H9 (cell line): ENCODE data around the gene BPIFB1. TPM values are rescaled to one million over a fixed set of nuclear protein-coding genes. Genes with fewer than 3 reads are reported as not detected.

Experiments used
- DNase-seq: peaks from one replicate; pipeline ENCODE4 v3.0.0-alpha.2; 2017
- H2AFZ ChIP-seq: one replicate; pipeline ENCODE4 v1.6.1; 2013; ENCODE audit warnings: mild to moderate bottlenecking, low read length, control low read depth, moderate library complexity
- H2AK5ac ChIP-seq: 2 replicates; pipeline ENCODE4 v1.6.1; 2013; ENCODE audit warnings: low read length, control low read depth, mixed read lengths; ENCODE audit not compliant: insufficient read length
- H2BK120ac ChIP-seq: one replicate; pipeline ENCODE4 v1.6.1; 2013; ENCODE audit warnings: low read depth, mild to moderate bottlenecking, low read length, control low read depth, inconsistent platforms; ENCODE audit not compliant: poor library complexity, severe bottlenecking
- H2BK12ac ChIP-seq: 2 replicates; pipeline ENCODE4 v1.6.1; 2013; ENCODE audit warnings: low read length, control low read depth, mixed read lengths, low read depth; ENCODE audit not compliant: insufficient read length
- H2BK15ac ChIP-seq: 2 replicates; pipeline ENCODE4 v1.6.1; 2013; ENCODE audit warnings: low read depth, low read length, control low read depth
- H2BK20ac ChIP-seq: one replicate; pipeline ENCODE4 v1.6.1; 2013; ENCODE audit warnings: low read depth, mild to moderate bottlenecking, low read length, control low read depth, inconsistent platforms; ENCODE audit not compliant: poor library complexity, severe bottlenecking
- H2BK5ac ChIP-seq: 2 replicates; pipeline ENCODE4 v1.6.1; 2013; ENCODE audit warnings: low read length, control low read depth, mixed read lengths; ENCODE audit not compliant: insufficient read length
- H3K14ac ChIP-seq: 2 replicates; pipeline ENCODE4 v1.6.1; 2013; ENCODE audit warnings: low read length, control low read depth; ENCODE audit not compliant: insufficient read depth
- H3K18ac ChIP-seq: 2 replicates; pipeline ENCODE4 v1.6.1; 2013; ENCODE audit warnings: low read depth, mild to moderate bottlenecking, mixed read lengths, low read length, control low read depth; ENCODE audit not compliant: insufficient read length
- H3K23ac ChIP-seq: 2 replicates; pipeline ENCODE4 v1.6.1; 2013; ENCODE audit warnings: low read length, control low read depth, mixed read lengths, low read depth; ENCODE audit not compliant: insufficient read length
- H3K23me2 ChIP-seq: 2 replicates; pipeline ENCODE4 v1.6.1; 2013; ENCODE audit warnings: low read depth, mild to moderate bottlenecking, mixed read lengths, low read length, control low read depth; ENCODE audit not compliant: insufficient read length, poor library complexity, severe bottlenecking
- H3K27ac ChIP-seq: 2 replicates; pipeline ENCODE4 v1.5.1; 2013; ENCODE audit warnings: low read length, control low read depth, mixed read lengths, low read depth; ENCODE audit not compliant: insufficient read length
- H3K27me3 ChIP-seq: 2 replicates; pipeline ENCODE4 v1.6.1; 2013; ENCODE audit warnings: low read length, control low read depth, inconsistent platforms; ENCODE audit not compliant: insufficient read depth
- H3K4ac ChIP-seq: 2 replicates; pipeline ENCODE4 v1.6.1; 2013; ENCODE audit warnings: low read depth, mild to moderate bottlenecking, control low read depth, inconsistent platforms, low read length, moderate library complexity
- H3K4me1 ChIP-seq: 2 replicates; pipeline ENCODE4 v1.6.1; 2013; ENCODE audit warnings: low read length, control low read depth, inconsistent platforms; ENCODE audit not compliant: insufficient read depth
- H3K4me2 ChIP-seq: 2 replicates; pipeline ENCODE4 v1.6.1; 2013; ENCODE audit warnings: low read length, control low read depth, mixed read lengths; ENCODE audit not compliant: insufficient read length, insufficient read depth
- H3K56ac ChIP-seq: 2 replicates; pipeline ENCODE4 v1.6.1; 2013; ENCODE audit warnings: low read depth, mild to moderate bottlenecking, mixed read lengths, low read length, control low read depth; ENCODE audit not compliant: insufficient read length
- H3K79me1 ChIP-seq: 2 replicates; pipeline ENCODE4 v1.6.1; 2013; ENCODE audit warnings: low read depth, mild to moderate bottlenecking, moderate library complexity, low read length, control low read depth, inconsistent platforms; ENCODE audit not compliant: insufficient read depth, poor library complexity, severe bottlenecking
- H3K79me2 ChIP-seq: 2 replicates; pipeline ENCODE4 v1.6.1; 2013; ENCODE audit warnings: low read length, control low read depth, inconsistent platforms; ENCODE audit not compliant: insufficient read depth
- H3K9ac ChIP-seq: 2 replicates; pipeline ENCODE4 v1.6.1; 2013; ENCODE audit warnings: low read length, control low read depth, mixed read lengths; ENCODE audit not compliant: insufficient read length; ENCODE audit errors: extremely low read depth
- H3K9me3 ChIP-seq: one replicate; pipeline ENCODE4 v1.6.1; 2013; ENCODE audit warnings: low read depth, low read length, inconsistent platforms; ENCODE audit not compliant: control insufficient read depth
- H3T11ph ChIP-seq: one replicate; pipeline ENCODE4 v1.6.1; 2013; ENCODE audit warnings: mild to moderate bottlenecking, low read length, control low read depth, inconsistent platforms
- H4K20me1 ChIP-seq: one replicate; pipeline ENCODE4 v1.6.1; 2013; ENCODE audit not compliant: control insufficient read depth, insufficient read length, insufficient read depth
- H4K5ac ChIP-seq: 2 replicates; pipeline ENCODE4 v1.6.1; 2013; ENCODE audit warnings: low read depth, mild to moderate bottlenecking, mixed read lengths, low read length, control low read depth; ENCODE audit not compliant: insufficient read length
- H4K8ac ChIP-seq: replicated peaks from 2 replicates; pipeline ENCODE4 v1.6.1; 2013; ENCODE audit warnings: low read length, control low read depth, mixed read lengths, low read depth; ENCODE audit not compliant: insufficient read length
- H4K91ac ChIP-seq: 2 replicates; pipeline ENCODE4 v1.6.1; 2013; ENCODE audit warnings: low read depth, mild to moderate bottlenecking, moderate library complexity, mixed read lengths, low read length, control low read depth; ENCODE audit not compliant: insufficient read length
- H3K27ac Mint-ChIP-seq, 3 experiments: 2 replicates in 2 of 3; 3 replicates in 1 of 3; pipeline ENCODE4 v1.8.0; 2020 to 2021; ENCODE audit warnings: mixed read lengths in 3 of 3, mild to moderate bottlenecking in 1 of 3, moderate library complexity in 1 of 3
- H3K27me3 Mint-ChIP-seq: 2 replicates; pipeline ENCODE4 v1.8.0; 2021; ENCODE audit warnings: low read depth, mild to moderate bottlenecking, moderate library complexity, mixed read lengths
- H3K36me3 Mint-ChIP-seq, 3 experiments: 2 replicates in 2 of 3; 3 replicates in 1 of 3; pipeline ENCODE4 v1.8.0; 2020 to 2021; ENCODE audit warnings: low read depth in 3 of 3, mixed read lengths in 3 of 3; ENCODE audit not compliant: insufficient read depth in 1 of 3
- H3K4me1 Mint-ChIP-seq, 2 experiments: 2 replicates each; pipeline ENCODE4 v1.8.0; 2020; ENCODE audit warnings: mixed read lengths in 2 of 2
- H3K4me3 Mint-ChIP-seq, 2 experiments: 2 replicates in 1 of 2; 3 replicates in 1 of 2; pipeline ENCODE4 v1.8.0; 2020 to 2021; ENCODE audit warnings: mild to moderate bottlenecking in 2 of 2, mixed read lengths in 2 of 2, moderate library complexity in 1 of 2
- H3K9me3 Mint-ChIP-seq, 2 experiments: 2 replicates in 1 of 2; 3 replicates in 1 of 2; pipeline ENCODE4 v1.8.0; 2020; ENCODE audit warnings: mild to moderate bottlenecking in 2 of 2, mixed read lengths in 2 of 2, moderate library complexity in 1 of 2
- CTCF ChIP-seq: fragments of 200-600 bp; sonication (generic); conservative IDR thresholded peaks from 3 replicates; pipeline ENCODE4 v1.8.0; 2021; ENCODE audit warnings: antibody characterized with exemption, mild to moderate bottlenecking
- WGBS: extraction: QIAGEN DNeasy Blood & Tissue Kit; methylation state at CpG from one replicate; pipeline ENCODE4 v1.1.7; 2013; ENCODE audit warnings: missing lambda C conversion rate, low lambda C conversion rate, mixed read lengths; ENCODE audit not compliant: insufficient read length; ENCODE audit errors: extremely low coverage; 5-methylcytosine and 5-hydroxymethylcytosine counted together
- total RNA-seq: library from RNA; stranded (reverse); gene quantifications from 2 replicates; pipeline ENCODE4 v1.2.1, GENCODE V29; 2021

Gene BPIFB1
- total RNA-seq, 1 experiment from 2014 or later = not detected

GRCh38 chr20:33339515-33340058, 56.6 kb downstream of the BPIFB1 start:
- Histone ChIP-seq H3K4me2 (no peak overlapping the region), H3K23me2 (no peaks in the 10 kb centered on the region), H2BK15ac (no peak overlapping the region), H2BK12ac (no peak overlapping the region), H4K5ac (no peak overlapping the region), H2AK5ac (no peak overlapping the region), H3K79me2 (no peaks in the 10 kb centered on the region), H3K56ac (no peak overlapping the region), H3T11ph (no peak overlapping the region), H3K14ac (no peak overlapping the region), H3K9ac (no peak overlapping the region), H3K27me3 (no peaks in the 10 kb centered on the region; the same call in 1 of the 2 replicates), H2BK120ac (no peak overlapping the region), H3K18ac (no peak overlapping the region), H3K9me3 (no peaks in the 10 kb centered on the region), H2BK20ac (no peak overlapping the region), H3K4me1 (no peaks in the 10 kb centered on the region), H4K91ac (no peak overlapping the region), H3K79me1 (no peaks in the 10 kb centered on the region), H3K4ac (no peak overlapping the region), H3K23ac (no peak overlapping the region), H3K27ac (no peak overlapping the region), H2AFZ (no peak overlapping the region), H4K20me1 (no peaks in the 10 kb centered on the region), H4K8ac (no peak overlapping the region), H2BK5ac (no peak overlapping the region)
- 0 out of 4 replicates have a peak, but pooled peaks cover 0 to 2% of the 10 kb centered on the region in 2 experiments for H3K4me1 Mint-ChIP-seq
- no peak overlapping the region for H3K4me3 Mint-ChIP-seq
- H3K36me3 Mint-ChIP-seq = no peaks in the 10 kb centered on the region
- no peak for TF ChIP-seq CTCF
- WGBS = no CpG with 5 or more reads among the region's 8 CpGs
- H3K9me3 Mint-ChIP-seq = no peaks in the 10 kb centered on the region; a peak in 1 of 5 replicates
- no peaks in the 10 kb centered on the region for H3K27me3 Mint-ChIP-seq
- H3K27ac Mint-ChIP-seq = no peak overlapping the region; a peak in 2 of 7 replicates
- no peak for DNase-seq
